GM12875 (cell line): Measurements from ENCODE around the gene CFL1.

Experiments
- H3K4me3 ChIP-seq: one replicate; pipeline ENCODE4 v1.5.1; 2011; ENCODE audit warnings: low read depth, low read length, control low read depth
- TF ChIP-seq, protein P1 (sequence below): IDR thresholded peaks from 2 replicates; pipeline ENCODE4 v1.5.1; 2011; ENCODE audit warnings: low read depth, mild to moderate bottlenecking, control low read depth, inconsistent platforms, low read length, moderate library complexity, borderline replicate concordance; ENCODE audit not compliant: insufficient read depth

Gene CFL1

DNA sequence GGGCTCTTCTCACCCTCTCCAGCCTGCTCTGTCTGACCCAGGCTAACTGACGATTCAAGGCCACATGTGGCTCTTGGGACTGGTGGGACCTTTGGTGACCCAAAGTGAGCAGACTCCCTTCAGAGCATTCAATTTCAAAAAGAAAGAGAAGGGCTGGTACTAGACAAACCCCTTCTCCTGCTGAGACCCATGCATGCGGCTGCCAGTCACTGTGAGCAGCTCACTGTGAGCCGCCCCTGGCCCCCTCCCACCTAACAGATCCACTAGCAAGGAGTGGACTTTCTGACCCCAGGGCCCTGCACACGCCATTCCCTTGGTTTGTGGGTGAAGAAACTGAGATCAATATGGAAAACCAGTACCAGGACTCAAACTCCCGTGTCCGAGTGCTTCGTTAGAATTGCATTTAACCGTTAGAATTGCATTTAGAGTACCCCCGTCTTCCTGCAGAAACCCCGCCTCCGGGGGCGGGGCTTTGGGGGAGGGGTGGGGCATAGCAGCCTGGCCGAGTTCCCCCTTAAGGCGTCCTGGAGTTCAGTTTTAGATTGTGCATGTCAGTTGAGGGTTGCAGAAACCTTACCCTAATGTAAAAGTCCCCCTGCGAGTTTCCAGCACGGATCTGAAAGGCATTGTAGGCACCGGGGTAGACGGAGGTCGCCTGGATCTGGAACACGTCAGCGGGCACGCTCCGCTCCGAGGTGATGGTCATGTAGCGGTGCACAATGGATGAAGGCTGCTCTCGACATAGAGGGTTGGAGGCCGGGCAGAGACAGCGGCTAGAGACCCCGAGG is 9.5 kb upstream of the CFL1 start:
- H3K4me3 ChIP-seq = no peak overlapping the region
- TF ChIP-seq, protein P1, sequence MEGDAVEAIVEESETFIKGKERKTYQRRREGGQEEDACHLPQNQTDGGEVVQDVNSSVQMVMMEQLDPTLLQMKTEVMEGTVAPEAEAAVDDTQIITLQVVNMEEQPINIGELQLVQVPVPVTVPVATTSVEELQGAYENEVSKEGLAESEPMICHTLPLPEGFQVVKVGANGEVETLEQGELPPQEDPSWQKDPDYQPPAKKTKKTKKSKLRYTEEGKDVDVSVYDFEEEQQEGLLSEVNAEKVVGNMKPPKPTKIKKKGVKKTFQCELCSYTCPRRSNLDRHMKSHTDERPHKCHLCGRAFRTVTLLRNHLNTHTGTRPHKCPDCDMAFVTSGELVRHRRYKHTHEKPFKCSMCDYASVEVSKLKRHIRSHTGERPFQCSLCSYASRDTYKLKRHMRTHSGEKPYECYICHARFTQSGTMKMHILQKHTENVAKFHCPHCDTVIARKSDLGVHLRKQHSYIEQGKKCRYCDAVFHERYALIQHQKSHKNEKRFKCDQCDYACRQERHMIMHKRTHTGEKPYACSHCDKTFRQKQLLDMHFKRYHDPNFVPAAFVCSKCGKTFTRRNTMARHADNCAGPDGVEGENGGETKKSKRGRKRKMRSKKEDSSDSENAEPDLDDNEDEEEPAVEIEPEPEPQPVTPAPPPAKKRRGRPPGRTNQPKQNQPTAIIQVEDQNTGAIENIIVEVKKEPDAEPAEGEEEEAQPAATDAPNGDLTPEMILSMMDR = no peak

DNA sequence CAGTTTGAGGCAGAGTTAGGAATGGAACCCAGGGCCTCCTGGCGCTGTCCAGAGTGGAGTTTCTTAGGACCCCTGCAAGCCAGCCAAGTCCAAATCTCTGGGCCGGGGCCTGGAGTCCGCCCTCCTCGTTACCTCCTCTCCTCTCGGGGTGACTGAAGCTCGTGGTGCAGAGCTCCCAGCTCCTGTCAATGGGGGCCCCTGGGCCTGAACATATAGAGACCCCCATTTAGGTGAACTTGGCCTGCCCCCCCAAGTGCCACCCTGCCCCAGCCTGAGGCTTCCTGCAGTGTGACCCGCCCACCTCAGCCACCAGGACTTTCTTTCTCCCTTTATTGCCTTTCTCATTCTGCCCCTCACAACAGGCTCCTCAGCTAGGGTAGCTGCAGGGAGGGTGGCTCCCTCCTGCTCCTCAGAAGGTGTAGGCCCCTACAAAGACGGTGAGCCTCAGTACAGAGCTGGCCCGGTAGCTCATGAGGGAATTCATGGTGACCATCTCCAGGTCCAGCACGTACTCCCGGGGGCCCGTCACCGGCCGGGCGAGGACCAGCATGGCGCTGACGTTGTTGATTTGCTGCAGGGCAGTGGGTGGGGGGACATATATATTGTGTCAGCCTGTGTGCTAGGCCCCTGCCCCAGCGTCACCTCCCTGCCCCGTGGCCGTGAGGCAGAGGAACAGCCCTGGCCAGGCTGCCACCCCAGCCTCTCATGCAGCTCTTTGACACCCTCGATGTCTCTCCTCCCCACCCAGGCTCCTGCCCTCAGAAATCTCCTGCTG is 8.7 kb upstream of the CFL1 start:
- no peak overlapping the region for H3K4me3 ChIP-seq
- TF ChIP-seq, protein P1 = no peak

DNA sequence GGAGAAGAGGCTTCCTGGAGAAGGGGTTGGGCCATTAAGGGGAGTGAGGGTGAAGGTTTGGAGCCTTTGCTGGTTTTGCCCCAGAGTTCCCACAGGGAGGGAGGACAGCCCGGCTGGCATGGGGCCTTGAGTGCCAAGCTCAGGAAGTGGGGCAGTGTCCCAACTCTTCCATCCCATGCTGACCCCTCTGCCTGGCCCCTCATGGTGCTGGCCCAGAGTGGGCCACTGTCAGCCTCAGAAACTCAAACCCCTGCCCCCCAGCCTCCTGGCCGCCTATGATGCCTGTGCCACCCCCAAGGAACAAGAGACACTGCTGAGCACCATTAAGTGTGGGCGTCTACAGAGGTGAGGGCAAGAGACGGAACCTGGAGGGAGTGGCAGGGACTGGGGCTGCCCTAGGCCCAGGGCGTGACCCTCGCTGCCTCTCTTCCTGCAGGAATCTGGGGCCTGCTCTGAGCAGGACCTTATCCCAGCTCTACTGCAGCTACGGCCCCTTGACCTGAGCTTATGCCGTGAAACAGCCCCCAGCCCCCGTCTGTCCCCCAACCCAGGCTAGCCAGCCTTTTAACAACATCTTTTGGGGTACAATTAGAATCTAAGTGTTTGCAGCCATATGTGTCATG is 7.7 kb upstream of the CFL1 start:
- TF ChIP-seq, protein P1 = no peak
- H3K4me3 ChIP-seq = no peak overlapping the region

DNA sequence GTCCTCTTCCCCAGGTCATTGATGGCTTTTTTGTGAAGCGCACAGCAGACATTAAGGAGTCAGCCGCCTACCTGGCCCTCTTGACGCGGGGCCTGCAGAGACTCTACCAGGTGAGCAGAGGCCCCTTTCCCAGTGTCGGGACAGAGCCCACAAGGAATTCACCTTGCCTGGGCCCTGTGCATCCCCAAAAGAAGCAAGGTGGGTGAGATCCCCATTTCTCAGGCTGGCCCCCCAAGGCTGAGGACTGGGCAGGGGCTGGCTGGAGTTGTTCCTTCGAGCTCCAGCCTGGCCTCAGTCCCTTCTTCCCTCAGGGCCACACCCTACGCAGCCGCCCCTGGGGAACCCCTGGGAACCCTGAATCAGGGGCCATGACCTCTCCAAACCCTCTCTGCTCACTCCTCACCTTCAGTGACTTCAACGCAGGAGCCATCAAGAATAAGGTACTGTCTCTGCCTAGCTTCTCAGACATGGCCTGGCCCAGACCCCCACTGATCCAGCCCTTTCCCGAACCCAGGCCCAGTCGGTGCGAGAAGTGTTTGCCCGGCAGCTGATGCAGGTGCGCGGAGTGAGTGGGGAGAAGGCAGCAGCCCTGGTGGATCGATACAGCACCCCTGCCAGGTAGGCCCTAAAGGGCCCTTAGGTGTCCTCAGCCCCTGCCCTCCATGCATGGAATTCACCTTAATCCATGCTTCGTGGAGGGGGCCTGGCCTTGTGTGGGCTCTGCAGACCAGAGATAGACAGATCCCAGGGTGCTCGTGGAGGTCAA is 6.9 kb upstream of the CFL1 start:
- TF ChIP-seq, protein P1 = no peak
- H3K4me3 ChIP-seq = no peak overlapping the region

DNA sequence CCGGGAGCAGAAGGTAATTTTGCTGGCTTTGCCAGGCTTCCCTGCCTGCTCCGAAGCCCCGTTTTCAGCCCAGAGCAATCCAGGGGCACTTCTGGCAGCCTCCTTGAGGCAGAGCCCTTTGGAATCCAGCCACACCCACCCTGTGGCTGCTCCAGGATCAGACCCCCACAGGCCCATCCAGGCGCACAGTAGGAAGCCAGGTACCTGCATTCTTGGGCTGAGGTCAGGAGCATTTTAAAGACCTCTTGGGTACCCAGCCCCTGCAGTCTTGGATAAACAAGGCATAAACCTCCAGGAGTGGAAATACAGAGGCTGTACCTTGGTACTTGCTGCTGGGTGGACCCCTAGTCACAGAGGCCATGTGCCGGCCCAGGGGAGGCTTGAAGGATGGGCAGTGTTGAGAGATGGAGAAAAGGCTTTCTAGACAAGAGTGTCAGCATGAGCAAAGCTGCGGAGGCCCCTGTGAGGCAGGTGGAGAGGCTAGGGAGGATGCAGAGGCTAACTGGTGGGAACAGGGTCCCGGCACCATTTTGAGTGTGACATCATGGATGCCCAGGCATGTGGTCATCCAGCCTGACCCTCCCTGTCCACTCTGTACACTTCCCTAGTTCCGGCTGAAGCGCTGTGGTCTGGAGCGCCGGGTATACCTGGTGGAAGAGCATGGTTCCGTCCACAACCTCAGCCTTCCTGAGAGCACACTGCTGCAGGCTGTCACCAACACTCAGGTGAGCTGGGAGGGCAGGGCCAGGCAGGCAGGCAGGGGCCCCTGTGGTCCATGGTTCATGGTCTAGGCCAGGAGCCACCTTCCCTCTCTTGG is 6.1 kb upstream of the CFL1 start:
- H3K4me3 ChIP-seq = no peak overlapping the region
- TF ChIP-seq, protein P1 = no peak

DNA sequence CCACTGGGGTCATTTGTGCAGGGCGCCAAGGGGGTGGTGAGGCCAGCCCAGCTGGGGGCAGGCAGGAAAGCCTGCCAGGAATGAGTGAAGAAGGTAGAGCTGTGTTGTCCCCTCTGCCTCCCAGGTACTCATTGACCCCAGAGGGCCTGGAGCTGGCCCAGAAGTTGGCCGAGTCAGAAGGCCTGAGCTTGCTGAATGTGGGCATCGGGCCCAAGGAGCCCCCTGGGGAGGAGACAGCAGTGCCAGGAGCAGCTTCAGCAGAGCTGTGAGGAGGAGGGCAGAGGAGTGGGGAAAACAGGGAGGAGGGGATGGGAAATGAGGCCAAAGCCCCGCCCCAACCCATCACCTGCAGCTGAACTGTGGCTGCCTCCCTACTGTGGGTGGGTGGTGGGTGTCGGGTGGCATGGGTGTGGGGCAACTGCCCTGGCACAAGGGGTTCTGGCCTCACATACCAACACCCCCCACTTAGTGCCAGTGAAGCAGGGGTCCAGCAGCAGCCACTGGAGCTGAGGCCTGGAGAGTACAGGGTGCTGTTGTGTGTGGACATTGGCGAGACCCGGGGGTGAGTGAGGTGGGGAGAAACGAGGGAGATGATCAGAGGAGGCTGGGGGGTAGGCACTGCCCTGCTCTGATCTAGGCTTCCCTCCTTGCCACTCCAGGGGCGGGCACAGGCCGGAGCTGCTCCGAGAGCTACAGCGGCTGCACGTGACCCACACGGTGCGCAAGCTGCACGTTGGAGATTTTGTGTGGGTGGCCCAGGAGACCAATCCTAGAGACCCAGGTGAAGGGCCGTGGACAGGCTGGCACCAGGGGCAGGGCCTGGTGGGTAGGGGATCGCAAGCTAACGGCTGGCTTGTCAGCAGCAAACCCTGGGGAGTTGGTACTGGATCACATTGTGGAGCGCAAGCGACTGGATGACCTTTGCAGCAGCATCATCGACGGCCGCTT is 5.2 kb upstream of the CFL1 start:
- TF ChIP-seq, protein P1 = no peak
- H3K4me3 ChIP-seq = no peak overlapping the region
